Cardiac muscle cell (in vitro differentiated cells and primary cell): ENCODE measurements around the gene PDX1. TPM values are rescaled to one million over a fixed set of nuclear protein-coding genes. Genes with fewer than 3 reads are reported as not detected.

ENCODE experiments used
- DNase-seq, 2 donors: peaks; one replicate each; pipeline versions ENCODE4 v3.0.0 to v3.0.0-alpha.2; 2010 to 2017; ENCODE audit warnings: low read depth in 1 of 2, low spot score in 1 of 2
- H3K27ac ChIP-seq: fragments of 200-600 bp; sonication (generic); 2 replicates; pipeline ENCODE4 v1.5.1; 2016
- H3K27me3 ChIP-seq: fragments of 200-600 bp; sonication (generic); 2 replicates; pipeline ENCODE4 v1.6.0; 2016; ENCODE audit warnings: control low read depth
- H3K36me3 ChIP-seq: fragments of 200-600 bp; sonication (generic); 2 replicates; pipeline ENCODE4 v1.5.1; 2016; ENCODE audit warnings: control low read depth
- H3K4me1 ChIP-seq: fragments of 200-600 bp; sonication (generic); 2 replicates; pipeline ENCODE4 v1.8.1; 2017; ENCODE audit warnings: low read depth, mild to moderate bottlenecking, mixed run types
- H3K4me3 ChIP-seq: fragments of 200-600 bp; sonication (generic); 2 replicates; pipeline ENCODE4 v1.5.1; 2016; ENCODE audit warnings: mild to moderate bottlenecking
- H3K9me3 ChIP-seq: fragments of 200-600 bp; sonication (generic); 2 replicates; pipeline ENCODE4 v1.5.1; 2017; ENCODE audit warnings: low read depth, mild to moderate bottlenecking, control low read depth
- polyA plus RNA-seq: library from polyadenylated mRNA; unstranded; fragments of >200 nt; fragmentation: Nextera tagmentation; extraction: Ambion mirVana; gene quantifications from 2 replicates; pipeline ENCODE4 v1.2.1, GENCODE V29; 2016
- total RNA-seq: library from RNA; depleted of rRNA; stranded (reverse); fragments of >200 nt; gene quantifications from 2 replicates; pipeline ENCODE4 v1.2.3, GENCODE V29; 2016
- TF ChIP-seq, protein P1 (sequence below): IDR thresholded peaks from 2 replicates; pipeline ENCODE4 v1.5.1; 2012; ENCODE audit warnings: low read depth, mild to moderate bottlenecking, low read length

PDX1 gene
- total and polyA plus RNA-seq, 2 experiments from 2014 or later: not detected

DNA sequence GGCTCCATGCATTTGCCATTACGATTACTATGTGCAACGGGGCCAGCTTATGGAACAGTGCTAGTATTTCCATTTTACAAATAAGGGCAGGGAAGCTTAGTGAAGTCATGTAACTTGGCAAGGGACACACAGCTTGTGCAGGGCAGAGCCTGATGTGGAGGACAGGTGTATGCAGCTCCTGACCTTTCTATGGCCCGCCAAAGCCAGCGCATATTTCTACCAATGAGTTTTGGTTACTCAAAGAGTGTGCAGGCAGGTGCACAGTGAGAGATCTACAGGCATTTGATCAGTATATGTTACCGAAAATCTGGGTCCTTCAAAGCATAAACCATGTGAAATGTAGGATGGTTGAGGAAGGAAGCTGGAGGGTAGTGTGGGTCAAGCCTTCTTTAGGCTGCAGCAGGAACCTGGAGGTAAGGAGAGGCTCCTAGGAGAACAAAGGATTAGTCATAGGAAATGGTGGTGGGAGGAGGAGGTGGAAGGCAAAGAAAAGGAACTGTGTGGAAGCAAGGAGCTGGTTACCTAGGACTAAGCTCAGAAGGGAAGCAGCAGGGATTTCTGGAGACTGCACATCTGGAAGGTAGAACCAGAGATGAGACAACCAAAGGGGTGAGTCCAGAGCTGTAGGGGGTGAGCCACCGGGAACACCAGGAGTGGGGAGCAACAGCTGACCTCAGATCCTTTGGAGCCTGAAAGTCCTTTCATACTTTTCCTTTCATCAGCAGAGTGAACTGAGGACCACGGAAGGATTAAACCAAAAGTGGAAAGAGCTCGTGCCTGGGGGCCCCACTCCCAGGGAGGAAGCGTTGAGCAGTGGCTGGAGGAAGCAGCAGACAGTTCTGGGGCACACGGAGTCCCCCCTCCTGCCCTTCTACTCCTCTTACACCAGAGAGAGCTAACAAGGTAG is 4.2 kb upstream of the PDX1 start:
- Histone ChIP-seq H3K4me3 (no peak overlapping the region), H3K9me3 (no peaks in the 10 kb centered on the region), H3K36me3 (no peaks in the 10 kb centered on the region), H3K27ac (no peak overlapping the region), H3K4me1 (peaks cover 6% of the 10 kb centered on the region), H3K27me3 (peaks cover 97% of the 10 kb centered on the region)
- TF ChIP-seq, protein P1, sequence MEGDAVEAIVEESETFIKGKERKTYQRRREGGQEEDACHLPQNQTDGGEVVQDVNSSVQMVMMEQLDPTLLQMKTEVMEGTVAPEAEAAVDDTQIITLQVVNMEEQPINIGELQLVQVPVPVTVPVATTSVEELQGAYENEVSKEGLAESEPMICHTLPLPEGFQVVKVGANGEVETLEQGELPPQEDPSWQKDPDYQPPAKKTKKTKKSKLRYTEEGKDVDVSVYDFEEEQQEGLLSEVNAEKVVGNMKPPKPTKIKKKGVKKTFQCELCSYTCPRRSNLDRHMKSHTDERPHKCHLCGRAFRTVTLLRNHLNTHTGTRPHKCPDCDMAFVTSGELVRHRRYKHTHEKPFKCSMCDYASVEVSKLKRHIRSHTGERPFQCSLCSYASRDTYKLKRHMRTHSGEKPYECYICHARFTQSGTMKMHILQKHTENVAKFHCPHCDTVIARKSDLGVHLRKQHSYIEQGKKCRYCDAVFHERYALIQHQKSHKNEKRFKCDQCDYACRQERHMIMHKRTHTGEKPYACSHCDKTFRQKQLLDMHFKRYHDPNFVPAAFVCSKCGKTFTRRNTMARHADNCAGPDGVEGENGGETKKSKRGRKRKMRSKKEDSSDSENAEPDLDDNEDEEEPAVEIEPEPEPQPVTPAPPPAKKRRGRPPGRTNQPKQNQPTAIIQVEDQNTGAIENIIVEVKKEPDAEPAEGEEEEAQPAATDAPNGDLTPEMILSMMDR: no peak
- DNase-seq: no peak

DNA sequence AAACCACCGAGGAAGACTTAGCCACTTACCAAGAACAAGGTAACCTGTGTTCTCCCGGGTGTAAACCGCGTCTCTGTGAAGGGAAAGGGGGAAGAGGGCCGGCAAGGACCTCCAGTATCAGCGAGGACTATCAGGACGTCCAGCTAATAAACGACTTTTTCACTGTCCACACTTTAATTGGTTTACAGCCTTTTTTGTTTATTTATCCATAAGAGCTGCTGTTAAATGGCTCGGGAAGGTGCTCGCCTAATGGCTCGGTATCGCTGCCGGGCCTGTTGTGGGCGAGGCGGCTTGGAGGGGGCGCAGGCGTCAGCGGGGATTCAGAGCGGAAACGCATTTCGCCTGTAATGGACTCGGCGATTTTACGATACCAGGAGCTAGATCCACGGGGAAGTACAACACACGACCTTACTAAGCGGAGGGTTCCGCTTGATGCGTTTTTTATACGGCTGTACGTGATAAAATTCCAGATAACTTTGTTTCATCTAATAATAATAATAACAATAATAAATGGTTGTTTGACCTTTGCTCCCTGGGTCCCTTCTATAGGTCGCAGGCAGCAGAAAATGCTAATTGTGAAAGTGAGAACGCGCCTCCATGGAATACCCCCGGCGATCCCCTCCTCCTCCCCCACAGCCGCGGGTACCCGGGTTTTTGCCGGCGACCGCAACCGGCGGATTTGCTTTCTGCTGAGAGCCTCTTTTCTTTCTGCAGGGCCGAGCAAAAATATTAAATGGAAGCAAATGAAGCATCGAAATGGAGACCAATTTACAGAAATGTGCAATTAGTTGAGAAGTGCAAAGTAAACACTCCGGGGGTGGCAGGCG is 2.5 kb upstream of the PDX1 start:
- Histone ChIP-seq H3K9me3 (no peaks in the 10 kb centered on the region), H3K4me1 (peaks cover 9% of the 10 kb centered on the region), H3K36me3 (no peaks in the 10 kb centered on the region), H3K27me3 (peaks cover 100% of the 10 kb centered on the region), H3K27ac (no peak overlapping the region), H3K4me3 (no peak overlapping the region)
- DNase-seq: no peak
- TF ChIP-seq, protein P1: no peak

DNA sequence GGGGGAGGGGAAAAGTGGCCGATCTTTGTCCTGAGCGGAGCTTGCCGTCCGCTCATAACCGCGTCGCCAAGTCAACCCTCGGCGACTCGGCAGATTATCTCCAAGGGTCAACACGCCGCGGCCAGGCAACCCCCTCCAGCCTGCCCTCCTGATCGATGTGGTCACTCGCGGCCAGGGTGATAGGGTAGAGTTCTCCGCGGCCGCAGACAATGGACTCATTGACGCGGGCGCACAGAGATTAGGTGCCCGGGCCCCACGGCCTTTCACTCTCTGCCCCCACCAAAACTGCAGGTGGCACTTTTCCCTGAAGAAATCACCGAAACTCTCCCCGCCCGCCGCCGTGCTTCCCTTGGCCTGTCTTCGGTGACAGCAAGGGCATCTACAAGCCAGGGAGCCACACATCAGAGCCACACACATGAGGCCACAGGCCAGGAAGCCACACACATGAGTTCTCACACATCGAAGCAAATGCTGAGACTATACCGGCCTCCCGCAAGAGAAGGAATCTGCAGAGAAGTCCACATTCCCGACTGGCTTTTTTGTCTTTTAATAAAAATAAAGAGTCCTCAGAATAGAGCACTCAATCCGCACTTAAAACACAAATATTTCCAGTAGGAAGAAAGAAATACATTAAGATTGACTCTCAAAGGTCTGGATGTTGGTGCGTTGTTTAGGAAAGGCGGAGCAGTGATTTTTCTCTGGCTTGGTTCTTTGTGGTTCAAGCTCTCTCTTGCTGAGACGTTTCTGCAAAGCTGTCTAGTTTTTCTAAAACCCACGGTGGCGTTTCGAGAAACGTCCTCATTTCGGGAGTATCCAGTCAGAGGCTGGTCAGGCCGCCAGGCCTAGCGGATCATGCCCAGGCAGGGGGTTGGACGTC is 1.5 kb upstream of the PDX1 start:
- H3K36me3 ChIP-seq: no peaks in the 10 kb centered on the region
- no peak for DNase-seq
- TF ChIP-seq, protein P1: no peak
- H3K4me3 ChIP-seq: no peak overlapping the region
- no peak overlapping the region for H3K27ac ChIP-seq
- peaks cover 9% of the 10 kb centered on the region for H3K4me1 ChIP-seq
- H3K9me3 ChIP-seq: no peaks in the 10 kb centered on the region
- peaks cover 100% of the 10 kb centered on the region for H3K27me3 ChIP-seq

DNA sequence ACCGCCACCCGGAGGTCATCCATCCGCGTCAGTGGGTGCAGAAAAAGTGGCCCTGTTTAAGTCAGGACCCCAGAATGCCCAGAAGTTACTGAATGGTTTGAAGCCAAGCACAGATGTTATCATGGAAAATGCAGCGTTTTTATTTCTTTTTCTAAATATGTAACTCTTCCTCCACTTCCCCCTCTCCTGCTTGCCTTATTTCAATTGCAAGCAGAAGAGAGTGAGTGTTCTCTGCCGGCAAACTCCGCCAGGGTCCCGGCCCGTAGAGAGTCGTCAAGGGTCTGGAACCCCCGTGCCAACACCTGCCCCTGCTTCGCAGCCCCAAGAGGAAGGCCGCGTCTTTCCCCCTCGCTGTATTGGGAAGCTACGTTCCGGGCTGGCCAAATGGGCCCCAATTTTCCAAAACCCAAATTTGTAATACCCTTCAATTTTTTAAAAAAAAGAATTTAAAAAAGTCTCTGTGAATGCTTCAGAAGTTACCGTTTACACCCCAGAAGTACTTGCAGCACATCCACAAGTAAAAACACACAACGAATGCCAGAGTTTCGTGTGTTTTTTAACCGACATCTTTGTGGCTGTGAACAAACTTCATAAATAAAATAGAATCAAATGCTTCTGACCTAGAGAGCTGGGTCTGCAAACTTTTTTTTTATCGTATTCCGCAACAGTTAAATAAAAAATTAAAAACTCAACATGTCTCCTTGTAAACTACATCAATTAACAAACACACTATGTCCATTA is 712 bp upstream of the PDX1 start:
- no peak for DNase-seq
- peaks cover 9% of the 10 kb centered on the region for H3K4me1 ChIP-seq
- H3K36me3 ChIP-seq: no peaks in the 10 kb centered on the region
- peaks cover 100% of the 10 kb centered on the region for H3K27me3 ChIP-seq
- TF ChIP-seq, protein P1: no peak
- H3K27ac ChIP-seq: no peak overlapping the region
- no peaks in the 10 kb centered on the region for H3K9me3 ChIP-seq
- no peak overlapping the region for H3K4me3 ChIP-seq

DNA sequence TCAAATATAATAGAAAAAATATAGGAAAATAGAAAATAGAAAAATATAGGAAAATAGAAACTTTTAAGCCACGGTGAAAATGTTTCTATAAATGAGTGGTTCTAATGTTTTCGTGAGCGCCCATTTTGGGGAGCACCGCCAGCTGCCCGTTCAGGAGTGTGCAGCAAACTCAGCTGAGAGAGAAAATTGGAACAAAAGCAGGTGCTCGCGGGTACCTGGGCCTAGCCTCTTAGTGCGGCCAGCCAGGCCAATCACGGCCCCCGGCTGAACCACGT is 204 bp upstream of the PDX1 start:
- H3K36me3 ChIP-seq: no peaks in the 10 kb centered on the region
- H3K4me3 ChIP-seq: peak overlapping the region; percentile 34
- no peak for DNase-seq
- TF ChIP-seq, protein P1: no peak
- peaks cover 100% of the 10 kb centered on the region for H3K27me3 ChIP-seq
- H3K27ac ChIP-seq: no peak overlapping the region
- peaks cover 9% of the 10 kb centered on the region for H3K4me1 ChIP-seq
- H3K9me3 ChIP-seq: no peaks in the 10 kb centered on the region
